Measurements from ENCODE around the gene CPA5.

DNA sequence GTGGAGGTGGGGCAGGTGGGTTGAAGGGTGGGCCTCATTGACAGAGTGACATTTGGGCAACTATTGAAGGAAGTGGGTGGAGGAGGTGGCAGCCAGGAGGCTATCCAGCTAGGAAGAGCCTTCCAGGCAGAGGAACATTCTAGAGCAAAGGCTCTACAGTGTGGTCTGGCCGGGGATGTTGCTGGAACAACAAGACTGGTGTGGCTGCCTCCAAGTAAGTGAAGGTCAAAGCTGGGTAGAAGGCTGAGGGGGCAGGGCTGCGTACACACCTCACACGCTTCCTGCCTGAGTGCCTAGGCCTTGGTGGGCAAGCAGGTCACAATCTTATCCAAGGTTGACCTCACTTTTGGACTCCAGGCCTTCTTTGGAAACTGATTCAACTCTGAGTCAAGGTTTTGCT is 42.3 kb downstream of the CPA5 start:
- TF ChIP-seq, protein P1, sequence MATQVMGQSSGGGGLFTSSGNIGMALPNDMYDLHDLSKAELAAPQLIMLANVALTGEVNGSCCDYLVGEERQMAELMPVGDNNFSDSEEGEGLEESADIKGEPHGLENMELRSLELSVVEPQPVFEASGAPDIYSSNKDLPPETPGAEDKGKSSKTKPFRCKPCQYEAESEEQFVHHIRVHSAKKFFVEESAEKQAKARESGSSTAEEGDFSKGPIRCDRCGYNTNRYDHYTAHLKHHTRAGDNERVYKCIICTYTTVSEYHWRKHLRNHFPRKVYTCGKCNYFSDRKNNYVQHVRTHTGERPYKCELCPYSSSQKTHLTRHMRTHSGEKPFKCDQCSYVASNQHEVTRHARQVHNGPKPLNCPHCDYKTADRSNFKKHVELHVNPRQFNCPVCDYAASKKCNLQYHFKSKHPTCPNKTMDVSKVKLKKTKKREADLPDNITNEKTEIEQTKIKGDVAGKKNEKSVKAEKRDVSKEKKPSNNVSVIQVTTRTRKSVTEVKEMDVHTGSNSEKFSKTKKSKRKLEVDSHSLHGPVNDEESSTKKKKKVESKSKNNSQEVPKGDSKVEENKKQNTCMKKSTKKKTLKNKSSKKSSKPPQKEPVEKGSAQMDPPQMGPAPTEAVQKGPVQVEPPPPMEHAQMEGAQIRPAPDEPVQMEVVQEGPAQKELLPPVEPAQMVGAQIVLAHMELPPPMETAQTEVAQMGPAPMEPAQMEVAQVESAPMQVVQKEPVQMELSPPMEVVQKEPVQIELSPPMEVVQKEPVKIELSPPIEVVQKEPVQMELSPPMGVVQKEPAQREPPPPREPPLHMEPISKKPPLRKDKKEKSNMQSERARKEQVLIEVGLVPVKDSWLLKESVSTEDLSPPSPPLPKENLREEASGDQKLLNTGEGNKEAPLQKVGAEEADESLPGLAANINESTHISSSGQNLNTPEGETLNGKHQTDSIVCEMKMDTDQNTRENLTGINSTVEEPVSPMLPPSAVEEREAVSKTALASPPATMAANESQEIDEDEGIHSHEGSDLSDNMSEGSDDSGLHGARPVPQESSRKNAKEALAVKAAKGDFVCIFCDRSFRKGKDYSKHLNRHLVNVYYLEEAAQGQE (IDR thresholded peaks at IDR 0.05; ENCODE audit: low read depth, low read length) = no peak
- TF ChIP-seq POLR2AphosphoS5 (IDR thresholded peaks at IDR 0.05; ENCODE audit: low read depth, low read length) (no peak), TEAD4 (IDR thresholded peaks at IDR 0.05; ENCODE audit: borderline replicate concordance, insufficient read depth) (no peak), NRF1 (IDR thresholded peaks at IDR 0.05; ENCODE audit: low read depth, low read length) (no peak), EZH2phosphoT487 (IDR thresholded peaks at IDR 0.05; ENCODE audit: borderline replicate concordance, low read depth) (no peak), CHD2 (IDR thresholded peaks at IDR 0.05; ENCODE audit: low read length, partially characterized antibody) (no peak)
- TF ChIP-seq, protein P2, sequence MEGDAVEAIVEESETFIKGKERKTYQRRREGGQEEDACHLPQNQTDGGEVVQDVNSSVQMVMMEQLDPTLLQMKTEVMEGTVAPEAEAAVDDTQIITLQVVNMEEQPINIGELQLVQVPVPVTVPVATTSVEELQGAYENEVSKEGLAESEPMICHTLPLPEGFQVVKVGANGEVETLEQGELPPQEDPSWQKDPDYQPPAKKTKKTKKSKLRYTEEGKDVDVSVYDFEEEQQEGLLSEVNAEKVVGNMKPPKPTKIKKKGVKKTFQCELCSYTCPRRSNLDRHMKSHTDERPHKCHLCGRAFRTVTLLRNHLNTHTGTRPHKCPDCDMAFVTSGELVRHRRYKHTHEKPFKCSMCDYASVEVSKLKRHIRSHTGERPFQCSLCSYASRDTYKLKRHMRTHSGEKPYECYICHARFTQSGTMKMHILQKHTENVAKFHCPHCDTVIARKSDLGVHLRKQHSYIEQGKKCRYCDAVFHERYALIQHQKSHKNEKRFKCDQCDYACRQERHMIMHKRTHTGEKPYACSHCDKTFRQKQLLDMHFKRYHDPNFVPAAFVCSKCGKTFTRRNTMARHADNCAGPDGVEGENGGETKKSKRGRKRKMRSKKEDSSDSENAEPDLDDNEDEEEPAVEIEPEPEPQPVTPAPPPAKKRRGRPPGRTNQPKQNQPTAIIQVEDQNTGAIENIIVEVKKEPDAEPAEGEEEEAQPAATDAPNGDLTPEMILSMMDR (IDR thresholded peaks at IDR 0.05) = no peak
- TF ChIP-seq, protein P3, sequence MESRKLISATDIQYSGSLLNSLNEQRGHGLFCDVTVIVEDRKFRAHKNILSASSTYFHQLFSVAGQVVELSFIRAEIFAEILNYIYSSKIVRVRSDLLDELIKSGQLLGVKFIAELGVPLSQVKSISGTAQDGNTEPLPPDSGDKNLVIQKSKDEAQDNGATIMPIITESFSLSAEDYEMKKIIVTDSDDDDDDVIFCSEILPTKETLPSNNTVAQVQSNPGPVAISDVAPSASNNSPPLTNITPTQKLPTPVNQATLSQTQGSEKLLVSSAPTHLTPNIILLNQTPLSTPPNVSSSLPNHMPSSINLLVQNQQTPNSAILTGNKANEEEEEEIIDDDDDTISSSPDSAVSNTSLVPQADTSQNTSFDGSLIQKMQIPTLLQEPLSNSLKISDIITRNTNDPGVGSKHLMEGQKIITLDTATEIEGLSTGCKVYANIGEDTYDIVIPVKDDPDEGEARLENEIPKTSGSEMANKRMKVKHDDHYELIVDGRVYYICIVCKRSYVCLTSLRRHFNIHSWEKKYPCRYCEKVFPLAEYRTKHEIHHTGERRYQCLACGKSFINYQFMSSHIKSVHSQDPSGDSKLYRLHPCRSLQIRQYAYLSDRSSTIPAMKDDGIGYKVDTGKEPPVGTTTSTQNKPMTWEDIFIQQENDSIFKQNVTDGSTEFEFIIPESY (IDR thresholded peaks at IDR 0.05; ENCODE audit: borderline replicate concordance, low read depth) = no peak
- TF ChIP-seq, protein P4, sequence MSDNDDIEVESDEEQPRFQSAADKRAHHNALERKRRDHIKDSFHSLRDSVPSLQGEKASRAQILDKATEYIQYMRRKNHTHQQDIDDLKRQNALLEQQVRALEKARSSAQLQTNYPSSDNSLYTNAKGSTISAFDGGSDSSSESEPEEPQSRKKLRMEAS (IDR thresholded peaks at IDR 0.05; ENCODE audit: low read depth) = no peak
- TF ChIP-seq, protein P5, sequence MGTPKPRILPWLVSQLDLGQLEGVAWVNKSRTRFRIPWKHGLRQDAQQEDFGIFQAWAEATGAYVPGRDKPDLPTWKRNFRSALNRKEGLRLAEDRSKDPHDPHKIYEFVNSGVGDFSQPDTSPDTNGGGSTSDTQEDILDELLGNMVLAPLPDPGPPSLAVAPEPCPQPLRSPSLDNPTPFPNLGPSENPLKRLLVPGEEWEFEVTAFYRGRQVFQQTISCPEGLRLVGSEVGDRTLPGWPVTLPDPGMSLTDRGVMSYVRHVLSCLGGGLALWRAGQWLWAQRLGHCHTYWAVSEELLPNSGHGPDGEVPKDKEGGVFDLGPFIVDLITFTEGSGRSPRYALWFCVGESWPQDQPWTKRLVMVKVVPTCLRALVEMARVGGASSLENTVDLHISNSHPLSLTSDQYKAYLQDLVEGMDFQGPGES (IDR thresholded peaks at IDR 0.05; ENCODE audit: low read depth, low read length) = no peak

Measured in SK-N-SH (cell line).